B cell (primary cell): Measurements from ENCODE around the gene PPP1R11.

ENCODE experiments used
- CTCF ChIP-seq: fragments of 200-600 bp; IDR thresholded peaks from one replicate; pipeline ENCODE4 v1.8.0; 2022; ENCODE audit warnings: antibody characterized with exemption, mild to moderate bottlenecking
- EZH2 ChIP-seq: IDR thresholded peaks from 2 replicates; pipeline ENCODE4 v1.6.1; 2012; ENCODE audit warnings: borderline replicate concordance, low read depth, mild to moderate bottlenecking, moderate library complexity, low read length; ENCODE audit not compliant: insufficient read depth, poor library complexity, severe bottlenecking

DNA sequence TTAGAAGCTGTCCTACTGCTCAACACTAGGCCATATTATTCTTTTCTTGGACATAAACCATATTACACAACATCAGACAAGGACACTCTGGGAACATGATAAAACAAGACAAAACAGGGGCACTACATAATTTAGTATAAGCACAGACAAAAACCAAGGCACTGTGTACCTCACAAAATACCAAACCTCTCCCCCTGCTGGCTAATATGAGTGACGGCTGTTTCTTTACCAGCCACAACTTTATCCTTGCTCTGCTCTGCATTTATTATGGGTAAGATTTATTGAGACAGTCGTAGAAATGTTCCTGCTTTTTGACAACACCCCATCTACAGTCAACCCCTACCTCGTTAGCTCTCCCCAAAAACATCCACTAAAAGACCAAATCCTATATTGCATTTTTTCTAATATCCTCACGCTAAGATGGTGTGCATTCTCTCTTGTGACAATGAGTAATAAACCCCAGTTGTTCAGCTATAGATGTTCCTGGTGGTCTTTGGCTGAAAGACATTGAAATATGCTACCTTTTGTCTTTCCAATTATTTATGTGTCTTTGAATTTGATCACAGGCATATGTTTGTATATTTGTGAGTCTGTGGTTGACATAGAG is 29.7 kb upstream of the PPP1R11 start:
- TF ChIP-seq CTCF (peak; percentile 59), EZH2 (no peak)
